ENCODE measurements around the gene ABL1. TPM values are rescaled to one million over a fixed set of nuclear protein-coding genes. Genes with fewer than 3 reads are reported as not detected.

ABL1 gene
- total and polyA plus RNA-seq, 2 of the 13 experiments (the other 11 are each of a cell fraction or from before 2014, with no cell fraction given), result 10.8 to 20.4 TPM

- H3K79me2 ChIP-seq (ENCODE audit: insufficient read depth, low read length), result no peaks in the 10 kb centered on the region
- no peaks in the 10 kb centered on the region for H3K27me3 ChIP-seq (ENCODE audit: control insufficient read depth in 1 of 2, insufficient read depth in 2 of 2, low read length in 2 of 2)
- WGBS (ENCODE audit: low lambda C conversion rate), result 95% methylated on average over 8 of the region's 8 CpGs
- DNase-seq (ENCODE audit: low spot score) (no peak), ATAC-seq (no peak), FAIRE-seq (no peak)
- H3K4me2 ChIP-seq (ENCODE audit: low read depth, low read length), result no peak overlapping the region
- no peak for TF ChIP-seq ZNF350 (CRISPR knock-in tag; IDR thresholded peaks at IDR 0.05; ENCODE audit: borderline replicate concordance, low read depth)
- H2AFZ ChIP-seq (ENCODE audit: low read length), result no peak overlapping the region
- in situ Hi-C loops (cut with HindIII; ENCODE audit: extremely low pct_ligation_motif_present, low pct_unique_long_range_greater_than_20kb), result no loop called here
- H4K20me1 ChIP-seq (ENCODE audit: insufficient read depth, low read length), result peaks cover 9% of the 10 kb centered on the region
- ChIA-PET POLR2A (no interaction called here), CTCF (ENCODE audit: low intra/inter-chr PET ratio, low total read pairs) (no interaction called here)
- H3K9me3 ChIP-seq (ENCODE audit: low read length), result no peaks in the 10 kb centered on the region
- peaks cover 22 to 83% of the 10 kb centered on the region in 2 experiments for H3K36me3 ChIP-seq (replicated peaks in 1 of 2; ENCODE audit: control insufficient read depth in 1 of 2, insufficient read depth in 2 of 2, low read length in 2 of 2)
- no peak overlapping the region for H3K27ac ChIP-seq (ENCODE audit: extremely low read length, insufficient read depth, low read length)
- BruUV-seq (replicated peaks), result no TSS peak
- intact Hi-C loops (cut with micrococcal nuclease; ENCODE audit: unreplicated experiment), result loop anchor here (1.0 kb wide), 1 partner anchor 48 kb away; no protein-coding TSS in a partner anchor
- H3K9ac ChIP-seq (ENCODE audit: insufficient read depth, low read depth, low read length), result no peak overlapping the region
- peaks cover 24% of the 10 kb centered on the region for H3K4me1 ChIP-seq (ENCODE audit: insufficient read depth, low read length)
- no peak overlapping the region for H3K4me3 ChIP-seq (replicated peaks in 1 of 3; ENCODE audit: insufficient read depth in 1 of 3, low read depth in 2 of 3, low read length in 3 of 3)
Measured at GRCh38 chr9:130873966-130874365, 38.9 kb downstream of the ABL1 start.

- peaks cover 24% of the 10 kb centered on the region for H3K4me1 ChIP-seq (ENCODE audit: insufficient read depth, low read length)
- no peak overlapping the region for H2AFZ ChIP-seq (ENCODE audit: low read length)
- H3K79me2 ChIP-seq (ENCODE audit: insufficient read depth, low read length), result no peaks in the 10 kb centered on the region
- no peaks in the 10 kb centered on the region for H3K9me3 ChIP-seq (ENCODE audit: low read length)
- FAIRE-seq (no peak), ATAC-seq (no peak), DNase-seq (ENCODE audit: low spot score) (no peak)
- no peaks in the 10 kb centered on the region for H3K27me3 ChIP-seq (ENCODE audit: control insufficient read depth in 1 of 2, insufficient read depth in 2 of 2, low read length in 2 of 2)
- no peak overlapping the region for H3K4me3 ChIP-seq (replicated peaks in 1 of 3; ENCODE audit: insufficient read depth in 1 of 3, low read depth in 2 of 3, low read length in 3 of 3)
- H3K9ac ChIP-seq (ENCODE audit: insufficient read depth, low read depth, low read length), result no peak overlapping the region
- H3K27ac ChIP-seq (ENCODE audit: extremely low read length, insufficient read depth, low read length), result no peak overlapping the region
- intact Hi-C loops (cut with micrococcal nuclease; ENCODE audit: unreplicated experiment), result loop anchor here (5.0 kb wide), 1 partner anchor 278 kb away; no protein-coding TSS in a partner anchor
- no peak overlapping the region for H3K4me2 ChIP-seq (ENCODE audit: low read depth, low read length)
- POLR2A ChIA-PET, result no interaction called here
- H3K36me3 ChIP-seq (replicated peaks in 1 of 2; ENCODE audit: control insufficient read depth in 1 of 2, insufficient read depth in 2 of 2, low read length in 2 of 2), result peaks cover 22 to 83% of the 10 kb centered on the region in 2 experiments
- 95% methylated on average over 5 of the region's 5 CpGs for WGBS (ENCODE audit: low lambda C conversion rate)
- in situ Hi-C loops (cut with HindIII; ENCODE audit: extremely low pct_ligation_motif_present, low pct_unique_long_range_greater_than_20kb), result no loop called here
- no TSS peak for BruUV-seq (replicated peaks)
- CTCF ChIA-PET (ENCODE audit: low intra/inter-chr PET ratio, low total read pairs), result no interaction called here
- H4K20me1 ChIP-seq (ENCODE audit: insufficient read depth, low read length), result peaks cover 9% of the 10 kb centered on the region
- TF ChIP-seq TCF7 (IDR thresholded peaks at IDR 0.05; ENCODE audit: low read depth) (no peak), NFKB2 (CRISPR knock-in tag; IDR thresholded peaks at IDR 0.05; ENCODE audit: borderline replicate concordance) (no peak), ZNF205 (CRISPR knock-in tag; IDR thresholded peaks at IDR 0.05) (no peak), MYNN (CRISPR knock-in tag; IDR thresholded peaks at IDR 0.05; ENCODE audit: low read depth) (no peak), CBX2 (IDR thresholded peaks at IDR 0.05; ENCODE audit: low read depth, low read length) (no peak), CBX2 (CRISPR knock-in tag; IDR thresholded peaks at IDR 0.05; ENCODE audit: low read depth) (no peak), NFATC3 (CRISPR knock-in tag; IDR thresholded peaks at IDR 0.05) (no peak), AHDC1 (CRISPR knock-in tag; IDR thresholded peaks at IDR 0.05; ENCODE audit: borderline replicate concordance) (no peak), BCL3 (CRISPR knock-in tag; IDR thresholded peaks at IDR 0.05) (no peak), ZNF557 (CRISPR knock-in tag; IDR thresholded peaks at IDR 0.05) (no peak)
Measured at GRCh38 chr9:130874783-130875182, 39.7 kb downstream of the ABL1 start.

Measured in HepG2 (cell line).